Mucosa of descending colon (tissue), 3 donors: ENCODE measurements around the gene FAM117A. TPM values are rescaled to one million over a fixed set of nuclear protein-coding genes. Genes with fewer than 3 reads are reported as not detected.

ENCODE experiments used
- ATAC-seq: fragments of 200-7000 bp; cut with Tn5 transposase; one replicate; pipeline ENCODE4 v1.9.1; 2020; ENCODE audit warnings: mild to moderate bottlenecking, moderate library complexity
- DNase-seq, 3 donors: peaks; one replicate each; pipeline ENCODE4 v3.0.0-alpha.2; 2020
- H3K36me3 ChIP-seq: fragments of 200-600 bp; one replicate; pipeline ENCODE4 v1.8.0; 2021; ENCODE audit warnings: low read depth, mild to moderate bottlenecking
- H3K4me1 ChIP-seq: fragments of 200-600 bp; one replicate; pipeline ENCODE4 v1.8.0; 2021; ENCODE audit warnings: low read depth, mild to moderate bottlenecking
- H3K4me3 ChIP-seq: fragments of 200-600 bp; one replicate; pipeline ENCODE4 v1.8.0; 2021; ENCODE audit warnings: mild to moderate bottlenecking
- H3K9me3 ChIP-seq: fragments of 200-600 bp; one replicate; pipeline ENCODE4 v1.8.0; 2021; ENCODE audit warnings: mild to moderate bottlenecking
- intact Hi-C, 2 donors: fragments of 100-400 bp; cut with DNase I in 1 of 2; cut with micrococcal nuclease in 1 of 2; formaldehyde crosslinking; loops; one replicate each; pipeline versions ENCODE4 v1.11.0 to v1.11.1; 2022; cut with DNase I, micrococcal nuclease
- long read RNA-seq, 2 donors: library from polyadenylated mRNA; unstranded; transcript quantifications; one replicate each; pipeline ENCODE4 v2.0.0, GENCODE V29; 2019 to 2021
- total RNA-seq, 3 donors: library from RNA; stranded (reverse); fragmentation: NEBNext Ultra II Directional in 2 of 3; extraction: Animal tissue kit (Norgen Biotek cat#: 25700) in 2 of 3; gene quantifications; one replicate each; pipeline versions ENCODE4 v1.2.1 to v1.2.4, GENCODE V29; 2021 to 2023
- TF ChIP-seq, protein P1 (sequence below): fragments of 200-600 bp; IDR thresholded peaks from one replicate; pipeline ENCODE4 v1.8.0; 2022; ENCODE audit warnings: antibody characterized with exemption, mild to moderate bottlenecking
- donor health status: DM: no; HTN: no; CAD: no; lungs with moderate emphysema.
- donor health status: DM: no; HTN: no; CAD: no.
- donor health status: DM: no; HTN: yes; CAD: no.

FAM117A gene
- total RNA-seq = 10 to 100 TPM in 1 of 3 donors, 1 to 10 TPM in 2; 6.5 to 22.0 (median 8.8) TPM
- long read RNA-seq, donor 1, transcript FAM117A-201 (8 exons, 2,365 nt) = major isoform, 32 of 43 reads
- long read RNA-seq, donor 1, partial matches to known transcripts = 7 of 43 reads
- long read RNA-seq, donor 1, other reads (novel, unspliced or antisense) = 4 of 43 reads
- long read RNA-seq, donor 2, partial matches to known transcripts = 0 of 1 reads
- long read RNA-seq, donor 2, other reads (novel, unspliced or antisense) = 1 of 1 reads

DNA sequence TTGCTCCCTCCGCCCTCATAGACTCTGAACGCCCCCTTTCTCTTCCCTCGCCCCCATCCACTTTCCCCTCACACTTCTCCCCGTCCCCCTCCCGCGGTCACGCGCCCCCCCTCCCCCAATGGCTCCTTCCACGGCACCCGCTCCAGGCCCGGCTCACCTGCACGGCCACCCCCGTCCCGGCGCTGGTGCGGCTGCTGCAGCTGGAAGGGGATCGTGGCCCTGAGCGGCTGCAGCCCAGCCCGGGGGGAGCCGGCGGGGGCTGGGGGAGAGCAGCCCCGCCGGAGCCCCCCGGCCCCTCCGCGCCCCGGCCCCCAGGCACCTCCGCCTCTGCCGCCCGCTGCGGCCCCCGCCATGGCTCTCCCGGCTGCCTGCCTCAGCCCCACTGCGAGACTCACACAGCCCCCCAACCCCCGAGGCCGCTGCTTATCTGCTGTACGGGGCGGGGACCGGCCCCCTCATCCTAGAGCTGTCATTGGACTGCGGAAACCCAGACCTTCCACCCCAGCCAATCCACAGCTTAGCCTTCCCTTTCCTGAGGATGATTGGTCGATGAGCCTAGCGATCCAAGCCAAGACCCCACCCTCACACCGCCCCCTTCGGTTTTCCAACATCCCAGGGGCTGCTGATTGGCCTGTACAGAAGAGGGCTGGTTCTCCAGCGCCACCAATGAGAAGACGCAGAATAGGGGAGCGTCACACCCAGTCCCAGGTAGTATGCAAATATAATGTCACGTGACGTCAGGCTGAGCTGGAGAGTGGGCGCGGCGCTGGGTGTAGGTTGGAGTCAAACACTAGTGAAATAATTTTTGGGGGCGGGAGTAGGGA is at the start of gene FAM117A:
Gene FAM117A (minus strand): TSS at position 397 of the 824 bp plus-strand sequence. CDS start 44 bp downstream, at position 353.
- intact Hi-C loops = no loop called here

GRCh38 chr17:49809056-49809455 is 45.1 kb upstream of the FAM117A start:
- Histone ChIP-seq H3K4me3 (no peak overlapping the region), H3K9me3 (no peaks in the 10 kb centered on the region), H3K36me3 (peaks cover 9% of the 10 kb centered on the region), H3K4me1 (no peaks in the 10 kb centered on the region)
- DNase-seq (no peak), ATAC-seq (no peak)
- TF ChIP-seq, protein P1, sequence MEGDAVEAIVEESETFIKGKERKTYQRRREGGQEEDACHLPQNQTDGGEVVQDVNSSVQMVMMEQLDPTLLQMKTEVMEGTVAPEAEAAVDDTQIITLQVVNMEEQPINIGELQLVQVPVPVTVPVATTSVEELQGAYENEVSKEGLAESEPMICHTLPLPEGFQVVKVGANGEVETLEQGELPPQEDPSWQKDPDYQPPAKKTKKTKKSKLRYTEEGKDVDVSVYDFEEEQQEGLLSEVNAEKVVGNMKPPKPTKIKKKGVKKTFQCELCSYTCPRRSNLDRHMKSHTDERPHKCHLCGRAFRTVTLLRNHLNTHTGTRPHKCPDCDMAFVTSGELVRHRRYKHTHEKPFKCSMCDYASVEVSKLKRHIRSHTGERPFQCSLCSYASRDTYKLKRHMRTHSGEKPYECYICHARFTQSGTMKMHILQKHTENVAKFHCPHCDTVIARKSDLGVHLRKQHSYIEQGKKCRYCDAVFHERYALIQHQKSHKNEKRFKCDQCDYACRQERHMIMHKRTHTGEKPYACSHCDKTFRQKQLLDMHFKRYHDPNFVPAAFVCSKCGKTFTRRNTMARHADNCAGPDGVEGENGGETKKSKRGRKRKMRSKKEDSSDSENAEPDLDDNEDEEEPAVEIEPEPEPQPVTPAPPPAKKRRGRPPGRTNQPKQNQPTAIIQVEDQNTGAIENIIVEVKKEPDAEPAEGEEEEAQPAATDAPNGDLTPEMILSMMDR = no peak
- intact Hi-C loops = no loop called here

More for the DNA sequence above, at the start of gene FAM117A:
- H3K4me3 ChIP-seq = peak within 1 kb of the TSS; percentile 63
- peaks cover 18% of the 10 kb centered on the region for H3K4me1 ChIP-seq
- peak; percentile 98 for ATAC-seq
- TF ChIP-seq, protein P1 = no peak
- no peaks in the 10 kb centered on the region for H3K9me3 ChIP-seq
- peak; percentile 95 to 97 (median 97) for DNase-seq
- no peaks in the 10 kb centered on the region for H3K36me3 ChIP-seq

- no peak for ATAC-seq
- DNase-seq = no peak
- Histone ChIP-seq H3K36me3 (peaks cover 15% of the 10 kb centered on the region), H3K4me1 (no peaks in the 10 kb centered on the region), H3K9me3 (no peaks in the 10 kb centered on the region), H3K4me3 (no peak overlapping the region)
- intact Hi-C loops = no loop called here
- TF ChIP-seq, protein P1 = no peak
Observed at GRCh38 chr17:49798738-49799137, 34.8 kb upstream of the FAM117A start.

DNA sequence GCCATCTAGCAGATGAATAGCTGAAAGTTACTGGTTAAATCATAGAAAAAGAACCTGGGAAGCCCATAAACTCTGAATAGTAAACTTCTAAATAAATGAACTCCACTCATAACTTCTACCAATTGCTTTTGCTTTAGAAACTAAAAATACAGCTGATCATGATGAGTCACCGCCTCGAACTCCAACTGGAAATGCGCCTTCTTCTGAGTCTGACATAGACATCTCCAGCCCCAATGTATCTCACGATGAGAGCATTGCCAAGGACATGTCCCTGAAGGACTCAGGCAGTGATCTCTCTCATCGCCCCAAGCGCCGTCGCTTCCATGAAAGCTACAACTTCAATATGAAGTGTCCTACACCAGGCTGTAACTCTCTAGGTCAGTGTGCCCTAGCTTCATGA is 34.3 kb upstream of the FAM117A start:
- TF ChIP-seq, protein P1 = no peak
- H3K4me1 ChIP-seq = no peaks in the 10 kb centered on the region

GRCh38 chr17:49795372-49795771 is 31.4 kb upstream of the FAM117A start:
- DNase-seq = no peak
- intact Hi-C loops = no loop called here
- Histone ChIP-seq H3K9me3 (no peaks in the 10 kb centered on the region), H3K4me3 (no peak overlapping the region), H3K4me1 (peaks cover 10% of the 10 kb centered on the region), H3K36me3 (peaks cover 15% of the 10 kb centered on the region)
- TF ChIP-seq, protein P1 = no peak
- no peak for ATAC-seq

More for the DNA sequence above, 34.3 kb upstream of the FAM117A start:
- Histone ChIP-seq H3K9me3 (no peaks in the 10 kb centered on the region), H3K4me3 (no peak overlapping the region), H3K36me3 (peaks cover 15% of the 10 kb centered on the region)
- intact Hi-C loops = no loop called here
- DNase-seq (no peak), ATAC-seq (no peak)
